Measurements from ENCODE around the gene MLXIPL.
"Not testable (repeated sequence)": the region's sequence is repeated elsewhere in the genome, so short reads cannot be mapped to it uniquely, and the experiment has no call there.

MLXIPL gene

GRCh38 chr7:73611017-73611555 lies 13.2 kb downstream of the MLXIPL start:
- peak; percentile 26 for DNase-seq

GRCh38 chr7:73610105-73610504 lies 14.2 kb downstream of the MLXIPL start:
- no peak for DNase-seq

GRCh38 chr7:73607692-73607983 lies 16.7 kb downstream of the MLXIPL start:
- not testable (repeated sequence) for DNase-seq

- DNase-seq = no peak
Measured at GRCh38 chr7:73606801-73607691, 17.3 kb downstream of the MLXIPL start.

- no peak for DNase-seq
Measured at GRCh38 chr7:73605601-73606220, 18.6 kb downstream of the MLXIPL start.

GRCh38 chr7:73602721-73603651 lies 21.3 kb downstream of the MLXIPL start:
- DNase-seq = no peak

- no peak for DNase-seq
Measured at GRCh38 chr7:73599916-73600315, 24.4 kb downstream of the MLXIPL start.

- no peak for DNase-seq
Measured at GRCh38 chr7:73599151-73599882, 25.0 kb downstream of the MLXIPL start.

- DNase-seq = no peak
Measured at GRCh38 chr7:73597978-73598782, 26.1 kb downstream of the MLXIPL start.

- no peak for DNase-seq
Measured at GRCh38 chr7:73596191-73597065, 27.9 kb downstream of the MLXIPL start.

GRCh38 chr7:73595358-73595757 lies 29.0 kb downstream of the MLXIPL start:
- no peak for DNase-seq

GRCh38 chr7:73593207-73594045 lies 30.9 kb downstream of the MLXIPL start:
- no peak for DNase-seq

- no peak for DNase-seq
Measured at GRCh38 chr7:73586911-73587310, 37.4 kb downstream of the MLXIPL start.

- DNase-seq = no peak
Measured at GRCh38 chr7:73585196-73585595, 39.1 kb downstream of the MLXIPL start.

- no peak for DNase-seq
Measured at GRCh38 chr7:73582664-73583202, 41.6 kb downstream of the MLXIPL start.

GRCh38 chr7:73581006-73581405 lies 43.3 kb downstream of the MLXIPL start:
- not testable (repeated sequence) for DNase-seq

- peak; percentile 99 for DNase-seq
Measured at GRCh38 chr7:73578342-73579128, 45.8 kb downstream of the MLXIPL start, which contains the start of gene TBL2. TSS of gene TBL2 (minus strand) at chr7:73578579. CDS start at chr7:73578549, 30 bp downstream.
